ENCODE results near the gene SLC25A45. TPM values are rescaled to one million over a fixed set of nuclear protein-coding genes. Genes with fewer than 3 reads are reported as not detected.

SLC25A45 gene
- total RNA-seq, 1 donor from 2014 or later = 1.9 TPM

- Histone ChIP-seq H3K4me3 (ENCODE audit: insufficient read depth, low read depth, low read length) (no peak overlapping the region), H3K36me3 (ENCODE audit: insufficient read depth, low read length) (peaks cover 13% of the 10 kb centered on the region), H3K27ac (ENCODE audit: low read depth, low read length) (no peak overlapping the region), H3K4me2 (ENCODE audit: low read length) (no peak overlapping the region), H3K9me3 (ENCODE audit: insufficient read depth, low read depth, low read length) (no peaks in the 10 kb centered on the region), H3K4me1 (ENCODE audit: insufficient read depth, low read length) (no peaks in the 10 kb centered on the region), H3K79me2 (ENCODE audit: insufficient read depth, low read length) (peaks cover 20% of the 10 kb centered on the region), H3K9ac (ENCODE audit: low read length) (no peak overlapping the region), H4K20me1 (ENCODE audit: insufficient read depth, low read length) (peaks cover 36% of the 10 kb centered on the region), H2AFZ (ENCODE audit: low read depth, low read length) (no peak overlapping the region), H3K27me3 (ENCODE audit: insufficient read depth, low read length) (no peaks in the 10 kb centered on the region)
- TF ChIP-seq EZH2 (IDR thresholded peaks at IDR 0.05; ENCODE audit: insufficient read depth, low read length) (no peak), CTCF (IDR thresholded peaks at IDR 0.05; ENCODE audit: insufficient read depth, low read depth, low read length) (no peak)
- no peak for FAIRE-seq
- peak overlapping the region; percentile 57 for H3K4me3 Mint-ChIP-seq (ENCODE audit: unreplicated experiment)
- H3K9me3 Mint-ChIP-seq (ENCODE audit: unreplicated experiment) = no peaks in the 10 kb centered on the region
- no peak for DNase-seq (ENCODE audit: low read depth)
- H3K36me3 Mint-ChIP-seq (ENCODE audit: low read depth, unreplicated experiment) = peaks cover 15% of the 10 kb centered on the region
- H3K27me3 Mint-ChIP-seq (ENCODE audit: low read depth, unreplicated experiment) = no peaks in the 10 kb centered on the region
- peak overlapping the region; percentile 34 for H3K27ac Mint-ChIP-seq (ENCODE audit: unreplicated experiment)
- H3K4me1 Mint-ChIP-seq (ENCODE audit: low read depth, unreplicated experiment) = peaks cover 2% of the 10 kb centered on the region
Measured at GRCh38 chr11:65398362-65398910, 16.0 kb upstream of the SLC25A45 start.

- no peaks in the 10 kb centered on the region for H3K27me3 Mint-ChIP-seq (ENCODE audit: low read depth, unreplicated experiment)
- no peaks in the 10 kb centered on the region for H3K4me1 ChIP-seq (ENCODE audit: insufficient read depth, low read length)
- peaks cover 20% of the 10 kb centered on the region for H3K36me3 Mint-ChIP-seq (ENCODE audit: low read depth, unreplicated experiment)
- FAIRE-seq (no peak), DNase-seq (ENCODE audit: low read depth) (no peak)
- no peaks in the 10 kb centered on the region for H3K9me3 ChIP-seq (ENCODE audit: insufficient read depth, low read depth, low read length)
- no peaks in the 10 kb centered on the region for H3K9me3 Mint-ChIP-seq (ENCODE audit: unreplicated experiment)
- TF ChIP-seq CTCF (IDR thresholded peaks at IDR 0.05; ENCODE audit: insufficient read depth, low read depth, low read length) (no peak), EZH2 (IDR thresholded peaks at IDR 0.05; ENCODE audit: insufficient read depth, low read length) (no peak)
- H3K79me2 ChIP-seq (ENCODE audit: insufficient read depth, low read length) = peaks cover 34% of the 10 kb centered on the region
- no peak overlapping the region for H3K4me3 Mint-ChIP-seq (ENCODE audit: unreplicated experiment)
- H3K4me2 ChIP-seq (ENCODE audit: low read length) = no peak overlapping the region
- no peaks in the 10 kb centered on the region for H3K27me3 ChIP-seq (ENCODE audit: insufficient read depth, low read length)
- no peak overlapping the region for H3K9ac ChIP-seq (ENCODE audit: low read length)
- peaks cover 49% of the 10 kb centered on the region for H4K20me1 ChIP-seq (ENCODE audit: insufficient read depth, low read length)
- H3K27ac Mint-ChIP-seq (ENCODE audit: unreplicated experiment) = peak overlapping the region; percentile 58
- no peak overlapping the region for H2AFZ ChIP-seq (ENCODE audit: low read depth, low read length)
- no peak overlapping the region for H3K4me3 ChIP-seq (ENCODE audit: insufficient read depth, low read depth, low read length)
- no peak overlapping the region for H3K27ac ChIP-seq (ENCODE audit: low read depth, low read length)
- H3K4me1 Mint-ChIP-seq (ENCODE audit: low read depth, unreplicated experiment) = peaks cover 3% of the 10 kb centered on the region
- H3K36me3 ChIP-seq (ENCODE audit: insufficient read depth, low read length) = peaks cover 13% of the 10 kb centered on the region
Measured at GRCh38 chr11:65396769-65397745, 14.6 kb upstream of the SLC25A45 start.
